ENCODE measurements around the gene MFSD8.
A peak's percentile ranks its signal among the peaks of the same experiment; 100 is the strongest.

DNA sequence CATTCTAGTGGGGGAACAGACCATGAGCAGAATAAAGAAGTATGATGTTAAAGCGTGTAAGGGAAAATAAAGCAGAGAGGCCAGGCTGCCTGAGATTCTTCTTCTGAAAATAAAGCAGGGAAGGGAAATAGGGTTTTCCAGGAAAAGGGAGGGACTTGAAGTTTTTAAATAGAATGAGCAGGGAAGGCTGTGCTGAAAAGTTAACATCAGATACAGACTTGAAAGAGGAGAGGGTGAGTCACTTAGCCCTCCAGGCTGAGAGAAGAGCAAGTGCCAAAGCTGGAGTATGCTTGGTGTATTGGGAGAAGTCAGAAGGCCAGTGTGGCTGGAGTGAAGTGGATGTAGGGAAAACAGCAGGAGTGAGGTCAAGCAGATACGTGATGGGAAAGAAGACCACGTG, 94.3 kb downstream of the MFSD8 start:
- TF ChIP-seq, protein P1, sequence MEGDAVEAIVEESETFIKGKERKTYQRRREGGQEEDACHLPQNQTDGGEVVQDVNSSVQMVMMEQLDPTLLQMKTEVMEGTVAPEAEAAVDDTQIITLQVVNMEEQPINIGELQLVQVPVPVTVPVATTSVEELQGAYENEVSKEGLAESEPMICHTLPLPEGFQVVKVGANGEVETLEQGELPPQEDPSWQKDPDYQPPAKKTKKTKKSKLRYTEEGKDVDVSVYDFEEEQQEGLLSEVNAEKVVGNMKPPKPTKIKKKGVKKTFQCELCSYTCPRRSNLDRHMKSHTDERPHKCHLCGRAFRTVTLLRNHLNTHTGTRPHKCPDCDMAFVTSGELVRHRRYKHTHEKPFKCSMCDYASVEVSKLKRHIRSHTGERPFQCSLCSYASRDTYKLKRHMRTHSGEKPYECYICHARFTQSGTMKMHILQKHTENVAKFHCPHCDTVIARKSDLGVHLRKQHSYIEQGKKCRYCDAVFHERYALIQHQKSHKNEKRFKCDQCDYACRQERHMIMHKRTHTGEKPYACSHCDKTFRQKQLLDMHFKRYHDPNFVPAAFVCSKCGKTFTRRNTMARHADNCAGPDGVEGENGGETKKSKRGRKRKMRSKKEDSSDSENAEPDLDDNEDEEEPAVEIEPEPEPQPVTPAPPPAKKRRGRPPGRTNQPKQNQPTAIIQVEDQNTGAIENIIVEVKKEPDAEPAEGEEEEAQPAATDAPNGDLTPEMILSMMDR (IDR thresholded peaks at IDR 0.05): no peak
- peak in 1 of 2 donors; percentile 35 for TF ChIP-seq POLR2A (IDR thresholded peaks at IDR 0.05)

Measured in adrenal gland (tissue), 5 donors.